Measurements from ENCODE around the gene PIK3C2A.

DNA sequence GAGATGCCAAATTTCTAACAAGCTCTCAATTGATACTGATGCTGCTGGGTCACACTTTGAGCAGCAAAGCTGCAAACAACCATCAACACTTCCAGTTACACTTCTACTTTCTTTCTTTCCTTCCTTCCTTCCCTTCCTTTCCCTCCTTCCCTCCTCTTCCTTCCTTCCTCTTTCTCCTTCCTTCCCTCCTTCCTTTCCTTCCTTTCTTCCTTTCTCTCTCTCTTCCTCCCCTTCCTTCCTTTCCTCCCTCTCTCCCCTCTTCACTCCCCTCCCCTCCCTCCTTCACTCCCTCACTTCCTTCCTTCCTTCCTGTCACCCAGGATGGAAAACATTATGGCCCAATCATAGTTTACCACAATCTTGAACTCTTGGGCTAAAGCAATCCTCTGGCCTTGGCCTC, 33.0 kb upstream of the PIK3C2A start:
- TF ChIP-seq, protein P1, sequence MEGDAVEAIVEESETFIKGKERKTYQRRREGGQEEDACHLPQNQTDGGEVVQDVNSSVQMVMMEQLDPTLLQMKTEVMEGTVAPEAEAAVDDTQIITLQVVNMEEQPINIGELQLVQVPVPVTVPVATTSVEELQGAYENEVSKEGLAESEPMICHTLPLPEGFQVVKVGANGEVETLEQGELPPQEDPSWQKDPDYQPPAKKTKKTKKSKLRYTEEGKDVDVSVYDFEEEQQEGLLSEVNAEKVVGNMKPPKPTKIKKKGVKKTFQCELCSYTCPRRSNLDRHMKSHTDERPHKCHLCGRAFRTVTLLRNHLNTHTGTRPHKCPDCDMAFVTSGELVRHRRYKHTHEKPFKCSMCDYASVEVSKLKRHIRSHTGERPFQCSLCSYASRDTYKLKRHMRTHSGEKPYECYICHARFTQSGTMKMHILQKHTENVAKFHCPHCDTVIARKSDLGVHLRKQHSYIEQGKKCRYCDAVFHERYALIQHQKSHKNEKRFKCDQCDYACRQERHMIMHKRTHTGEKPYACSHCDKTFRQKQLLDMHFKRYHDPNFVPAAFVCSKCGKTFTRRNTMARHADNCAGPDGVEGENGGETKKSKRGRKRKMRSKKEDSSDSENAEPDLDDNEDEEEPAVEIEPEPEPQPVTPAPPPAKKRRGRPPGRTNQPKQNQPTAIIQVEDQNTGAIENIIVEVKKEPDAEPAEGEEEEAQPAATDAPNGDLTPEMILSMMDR (optimal IDR thresholded peaks at IDR 0.05 in 1 of 3, IDR thresholded peaks at IDR 0.05 in 1 of 3, conservative IDR thresholded peaks at IDR 0.05 in 1 of 3; ENCODE audit: extremely low read depth in 1 of 3, insufficient read depth in 2 of 3, low read length in 3 of 3) = no peak
- no peak for TF ChIP-seq EZH2 (IDR thresholded peaks at IDR 0.05; ENCODE audit: low read length)

All from keratinocyte (primary cell).